Suppressor macrophage (primary cell): ENCODE data around the gene NRG3.

Source experiments
- DNase-seq, 4 experiments: peaks; one replicate each; pipeline ENCODE4 v3.0.0-alpha.2; 2020 to 2022

NRG3 gene

DNA sequence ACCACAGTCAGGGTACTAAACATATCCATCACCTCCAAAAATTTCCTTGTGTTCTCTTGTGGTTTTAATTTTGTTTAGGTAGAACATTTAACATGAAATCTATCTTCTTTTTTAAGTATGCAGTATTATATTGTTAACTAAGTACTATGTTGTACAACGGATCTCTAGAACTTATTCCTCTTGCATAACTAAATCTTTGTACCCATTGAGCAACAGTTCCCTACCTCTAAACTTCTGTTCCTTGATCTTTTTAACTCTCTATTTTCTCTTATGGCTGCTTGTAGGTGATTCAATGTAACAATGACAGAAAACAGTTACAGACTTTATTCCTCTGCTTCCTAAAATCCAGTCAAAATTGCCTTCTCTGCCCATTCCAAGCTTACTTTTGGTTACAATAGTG lies 9.9 kb downstream of the NRG3 start:
- no peak for DNase-seq

DNA sequence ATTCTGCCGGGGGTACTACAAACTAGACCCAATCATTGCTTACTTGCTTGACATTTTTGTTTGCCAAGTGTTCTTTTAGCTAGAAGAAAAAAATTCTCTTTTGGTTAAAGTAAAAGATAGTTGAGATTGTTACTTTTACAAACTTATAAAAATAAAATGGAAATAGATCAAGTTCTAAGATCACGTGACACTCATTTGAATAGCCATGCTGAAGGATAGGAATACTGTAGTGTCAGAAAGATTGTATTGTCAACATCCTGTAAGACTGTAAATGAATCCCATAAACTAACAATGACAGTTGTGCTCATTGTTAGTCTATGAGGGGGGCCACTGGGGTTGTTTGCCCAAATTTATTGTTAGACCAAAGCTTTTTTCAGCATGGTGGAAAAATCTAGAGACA lies 10.5 kb downstream of the NRG3 start:
- DNase-seq = no peak

DNA sequence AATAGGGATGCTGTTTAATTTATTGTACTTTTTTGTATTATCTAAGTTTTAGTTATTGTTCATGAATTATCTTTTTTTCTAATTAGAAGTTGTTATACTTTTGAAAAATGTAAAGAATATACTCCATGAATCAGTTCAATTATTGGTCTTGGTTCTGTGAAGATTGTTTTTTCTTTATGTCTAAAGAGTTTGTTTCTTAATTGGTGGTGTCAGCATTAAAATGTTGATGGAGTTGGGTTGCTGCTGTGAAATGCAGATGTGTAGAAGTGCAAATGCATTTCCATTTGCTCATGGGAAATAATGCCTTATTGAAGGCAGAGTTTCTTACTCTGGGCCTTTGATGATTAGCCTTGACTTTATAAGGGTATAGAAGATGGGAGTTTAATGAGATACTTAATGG lies 11.9 kb downstream of the NRG3 start:
- DNase-seq = no peak

DNA sequence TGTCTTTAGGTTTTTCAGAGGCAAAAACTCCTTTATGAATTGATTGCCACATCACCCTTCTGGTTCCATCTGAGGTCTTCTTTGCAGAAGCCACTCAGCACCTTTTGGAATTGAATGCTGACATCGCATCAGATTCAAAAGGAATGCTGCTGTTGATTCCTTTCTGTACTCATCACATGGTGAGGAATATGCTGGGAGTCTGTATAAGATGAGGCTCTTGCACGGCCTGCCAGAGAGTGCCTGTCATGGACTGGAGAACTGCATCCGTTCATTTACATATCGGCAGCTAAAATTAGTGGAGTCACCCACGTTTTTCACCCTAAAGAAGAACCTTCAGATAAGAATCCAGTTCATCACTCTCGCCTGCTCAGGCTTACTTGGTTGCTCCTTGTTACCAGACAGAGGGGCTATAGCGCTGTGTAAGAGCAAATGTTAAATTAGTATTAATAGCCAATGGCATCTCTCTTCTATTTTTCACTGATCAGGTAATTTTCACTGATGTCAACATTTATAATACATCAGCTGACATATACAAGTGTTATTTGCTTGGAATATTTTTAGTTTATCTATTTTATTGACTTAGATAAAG lies 14.3 kb downstream of the NRG3 start:
- no peak for DNase-seq

DNA sequence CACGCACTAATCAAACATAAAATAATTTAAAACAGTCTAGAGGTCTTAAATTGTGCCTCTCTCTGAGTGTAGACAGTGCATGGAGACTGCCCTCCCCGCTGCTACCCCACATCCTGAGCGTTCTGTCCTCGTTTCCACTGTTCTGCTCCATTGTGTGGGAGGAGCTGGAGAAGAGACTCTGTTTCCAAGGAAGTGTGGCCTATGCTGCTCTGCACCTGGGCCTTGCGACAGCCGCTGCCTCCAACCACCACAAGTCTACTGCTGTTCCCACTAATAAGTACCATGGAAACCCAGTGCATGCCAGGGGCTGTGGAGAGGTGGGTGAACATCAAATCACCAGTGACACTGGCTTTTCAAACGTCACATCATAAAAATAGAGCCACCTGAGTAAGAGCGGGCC lies 19.6 kb downstream of the NRG3 start:
- no peak for DNase-seq

DNA sequence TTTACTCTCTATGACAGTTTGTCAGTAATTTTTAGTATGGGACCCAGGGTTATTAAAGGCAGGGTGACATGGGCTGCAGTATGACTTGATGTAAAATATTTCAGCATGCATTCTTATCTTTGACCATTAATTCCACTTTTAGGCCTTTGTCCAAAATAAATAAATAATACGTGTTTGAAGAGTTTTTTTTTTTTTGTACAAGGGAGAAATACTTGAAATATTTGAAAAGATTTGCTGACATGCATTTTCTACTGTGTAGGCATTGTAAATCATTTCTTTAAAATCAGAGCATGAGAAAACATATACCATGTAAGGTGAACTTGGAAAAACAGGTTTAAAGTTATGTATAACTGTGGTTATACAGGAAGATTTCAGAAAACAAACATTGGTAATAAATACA lies 23.5 kb downstream of the NRG3 start:
- DNase-seq = no peak

DNA sequence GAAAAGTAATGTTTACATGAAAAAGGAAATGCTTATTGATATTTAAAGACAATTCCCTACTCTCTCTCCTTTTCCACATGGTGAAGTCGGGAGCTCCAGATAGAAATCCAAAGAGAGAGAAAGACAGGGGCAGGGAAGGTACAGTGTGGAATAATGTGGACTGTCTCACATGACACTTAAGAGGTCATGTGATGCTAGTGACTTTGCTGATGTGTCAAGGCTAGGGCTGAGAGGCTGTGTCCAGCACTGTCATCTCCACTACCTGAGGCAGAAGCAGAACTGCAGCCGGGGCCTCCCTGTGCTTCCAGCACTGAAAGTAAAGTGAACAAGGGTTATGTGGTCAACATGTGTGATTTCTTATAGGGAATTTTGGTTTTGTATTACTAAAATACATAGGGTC lies 26.0 kb downstream of the NRG3 start:
- no peak for DNase-seq

DNA sequence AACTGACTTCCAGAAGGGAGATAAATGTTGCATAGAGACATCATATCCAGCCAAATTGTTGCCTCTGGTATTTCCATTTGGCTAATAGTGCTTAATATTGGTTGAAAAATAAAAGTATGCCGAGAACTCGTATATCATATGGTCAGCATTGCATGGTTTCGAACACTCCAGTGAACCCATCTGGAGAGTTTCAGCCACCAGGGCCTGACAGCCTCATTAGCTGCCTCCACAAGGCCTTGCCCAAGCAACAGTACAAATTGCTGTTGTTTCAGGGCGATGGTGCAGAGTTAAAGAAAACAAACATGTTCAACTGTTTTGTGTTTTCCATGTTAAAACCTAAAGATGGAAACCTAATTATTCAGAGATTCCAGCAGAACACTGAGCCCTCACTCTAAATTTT lies 28.5 kb downstream of the NRG3 start:
- DNase-seq = no peak

DNA sequence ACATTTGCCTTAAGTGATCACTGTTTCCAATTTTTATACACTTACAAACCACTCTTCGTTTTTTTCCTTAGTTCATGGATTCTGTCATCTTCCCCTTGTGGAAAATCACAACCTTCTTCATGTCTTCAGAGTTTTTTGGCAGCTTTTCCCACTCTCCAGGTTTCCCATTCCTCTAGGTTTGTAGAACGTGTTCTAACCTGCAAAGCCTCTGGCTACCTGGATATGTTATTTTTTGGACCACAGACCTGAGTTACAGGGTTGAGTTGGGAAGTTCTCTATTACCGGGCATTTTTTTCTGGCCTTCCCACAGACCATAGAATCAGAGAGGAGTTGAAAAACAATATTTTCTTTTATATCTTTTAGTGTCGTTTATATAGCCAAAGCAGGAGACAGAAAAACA lies 30.2 kb downstream of the NRG3 start:
- no peak for DNase-seq

DNA sequence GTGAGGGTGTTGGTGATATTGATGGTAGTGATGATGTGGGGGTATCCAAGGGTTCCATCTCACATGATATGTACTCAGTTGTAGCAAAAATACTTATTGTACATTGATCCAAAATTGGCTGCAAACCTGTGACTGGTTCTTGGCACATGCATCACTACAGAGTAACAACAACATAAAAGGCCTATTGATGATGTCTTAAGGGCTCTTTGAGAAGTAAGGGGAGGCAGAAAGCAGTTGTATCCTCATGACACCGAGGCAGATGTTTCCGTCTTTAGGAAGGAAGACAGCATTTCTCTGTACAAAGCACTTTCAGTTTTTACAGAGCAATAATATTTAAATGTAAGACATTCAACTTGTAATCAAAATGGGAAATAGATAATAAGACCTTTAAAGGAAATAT lies 34.5 kb downstream of the NRG3 start:
- DNase-seq = no peak

DNA sequence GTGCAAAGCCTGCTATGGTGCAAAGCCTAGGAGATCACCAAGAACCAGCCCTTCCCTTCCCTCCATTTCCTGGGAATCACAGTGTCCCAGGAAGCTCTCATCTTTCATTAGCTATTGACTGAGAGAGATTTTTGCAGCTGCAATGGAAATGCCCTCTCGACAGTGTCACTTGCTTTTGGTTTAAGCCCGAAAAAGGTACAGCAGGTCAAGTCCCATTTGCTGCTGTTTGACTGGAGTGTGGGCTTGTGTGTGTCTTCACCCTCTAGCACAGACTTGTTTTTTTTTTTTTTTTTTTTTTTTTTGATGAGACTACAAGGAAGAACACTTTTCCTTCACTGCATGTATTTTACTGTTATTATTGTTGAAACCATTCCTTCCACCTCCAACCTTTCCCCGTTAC lies 36.3 kb downstream of the NRG3 start:
- no peak for DNase-seq

DNA sequence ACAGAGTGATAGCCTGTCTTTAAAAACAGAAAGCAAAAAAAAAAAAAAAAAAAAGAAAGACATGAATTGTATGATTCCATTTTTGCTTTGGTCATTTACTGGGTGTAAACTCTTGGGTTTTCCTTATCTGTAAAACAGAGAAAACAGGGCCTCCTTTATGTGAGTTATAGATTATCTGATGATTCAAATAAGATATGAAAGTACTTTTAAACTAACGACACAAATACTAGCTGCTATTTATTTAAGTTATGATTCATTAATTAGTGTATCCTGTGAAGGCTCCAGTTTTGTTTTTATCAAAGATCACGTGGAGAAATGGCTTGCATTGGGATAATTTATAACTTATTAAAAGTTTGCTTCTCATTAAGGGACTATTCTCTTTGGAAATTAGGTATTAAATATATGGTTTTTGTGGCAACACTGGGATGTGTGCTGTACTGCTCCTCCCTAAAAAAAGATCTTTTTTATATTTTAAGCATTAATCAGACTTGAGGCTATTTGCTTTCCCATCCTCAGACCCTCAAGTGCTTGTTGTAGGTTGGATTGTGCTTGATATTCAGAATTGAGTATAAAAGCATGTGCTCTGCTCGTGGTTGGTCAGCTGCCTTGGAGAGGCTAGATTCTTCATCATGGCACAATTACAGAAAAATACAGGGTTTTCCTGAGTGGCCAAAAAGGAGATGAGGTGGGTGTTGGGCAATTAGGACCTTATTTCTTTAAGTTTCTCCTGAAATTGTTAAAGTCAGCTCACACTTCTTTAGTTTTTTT lies 39.9 kb downstream of the NRG3 start:
- no peak for DNase-seq

DNA sequence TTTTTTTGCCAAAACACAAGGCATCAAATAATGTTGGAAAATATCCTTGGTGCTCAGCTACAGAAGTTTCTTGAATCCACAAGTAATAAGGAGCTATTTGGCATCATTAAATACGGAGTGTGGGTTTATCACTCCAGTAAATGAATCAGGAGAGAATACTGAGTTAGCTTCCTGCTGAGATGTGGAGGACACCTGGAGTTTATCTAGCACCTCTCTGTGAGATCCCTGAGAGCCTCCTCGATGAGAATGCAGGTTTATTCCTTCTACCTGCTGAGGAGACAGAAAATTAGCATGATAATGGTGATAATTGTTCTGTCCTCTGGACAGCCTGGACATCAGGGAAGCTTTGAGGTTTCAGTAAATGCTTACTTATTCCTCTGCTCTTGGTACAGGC lies 40.5 kb downstream of the NRG3 start:
- DNase-seq = no peak

DNA sequence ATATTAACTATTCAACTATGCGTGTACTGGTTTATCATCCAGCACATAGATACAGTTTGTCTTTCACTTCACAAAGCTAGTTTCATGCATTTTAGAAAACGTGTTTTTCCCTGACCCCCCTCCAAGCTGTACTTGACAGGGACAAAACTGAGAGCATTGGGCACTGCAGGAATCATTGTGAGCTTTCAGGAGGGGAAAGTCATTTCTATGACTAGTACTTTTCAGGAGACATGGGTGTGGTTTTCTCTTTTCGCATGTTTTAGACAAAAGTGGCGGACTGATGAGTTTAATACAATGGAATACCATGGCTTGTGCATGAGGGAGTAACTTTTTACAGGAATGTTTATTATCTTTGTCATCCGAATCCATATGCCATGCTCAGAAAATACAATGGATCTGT lies 42.7 kb downstream of the NRG3 start:
- DNase-seq = no peak

DNA sequence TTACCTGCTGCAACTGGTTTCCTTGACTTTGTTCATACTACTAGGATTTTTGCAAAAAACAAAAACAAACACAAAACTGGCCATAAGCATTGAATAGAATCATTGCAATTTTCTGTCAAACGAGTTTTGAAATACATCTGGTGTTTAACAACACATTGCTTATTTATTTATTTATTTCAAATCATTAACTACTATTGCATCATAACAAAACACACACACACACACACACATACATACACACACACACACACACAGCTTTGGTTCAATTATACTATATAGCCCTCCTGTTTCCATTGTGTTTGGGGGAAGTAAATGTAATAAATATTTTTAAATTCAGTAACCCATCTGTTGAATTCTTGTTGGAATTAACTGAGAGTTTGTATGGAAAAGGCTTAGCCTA lies 43.8 kb downstream of the NRG3 start:
- no peak for DNase-seq

DNA sequence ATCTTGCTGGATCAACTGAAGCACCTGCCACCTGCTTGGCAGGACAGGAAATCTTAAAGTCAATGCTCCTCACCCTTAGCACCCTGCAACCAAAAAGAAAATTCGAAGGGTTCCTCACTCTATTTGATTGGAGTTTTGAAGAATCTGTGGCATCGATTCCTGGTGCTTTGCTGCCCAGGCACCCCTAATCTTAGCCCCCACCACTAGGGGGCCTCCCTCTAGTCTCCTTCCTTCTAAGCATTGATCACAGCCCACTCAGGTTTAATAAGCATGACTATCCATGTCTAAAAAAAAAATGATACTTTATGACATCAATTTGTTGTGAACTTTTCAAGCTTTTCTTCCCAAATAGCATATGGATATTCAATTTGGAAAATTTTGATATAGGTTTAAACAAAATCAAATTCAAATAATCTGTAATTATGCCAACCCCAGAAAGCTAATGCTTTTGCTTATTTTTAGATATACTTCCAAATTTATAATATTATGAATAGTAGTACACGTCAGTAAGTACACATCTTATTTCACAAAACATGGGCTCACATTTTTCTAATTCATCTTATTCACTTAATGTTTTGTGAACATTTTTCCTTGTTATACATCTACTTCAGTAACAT lies 45.3 kb downstream of the NRG3 start:
- DNase-seq = peak in 3 of 4 experiments; percentile 2 to 31 (median 20)

DNA sequence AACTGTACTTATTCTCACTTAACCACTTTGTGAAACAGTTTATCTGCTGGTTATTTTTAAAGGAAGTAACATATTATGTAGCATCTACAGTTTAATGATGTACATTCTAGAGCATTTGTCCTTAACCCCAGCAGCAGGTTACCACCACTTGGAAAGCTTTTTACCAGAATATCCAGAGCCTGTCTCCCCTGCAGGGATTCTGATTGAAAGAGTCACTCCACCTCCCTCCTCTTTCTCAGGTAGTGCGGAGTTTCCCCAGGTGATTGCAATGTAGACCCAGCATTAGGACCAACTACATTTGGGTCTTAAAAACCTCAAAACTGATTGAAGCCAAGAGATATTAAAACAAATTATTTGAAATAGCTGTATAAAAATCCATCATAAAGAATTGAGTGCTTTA lies 53.1 kb downstream of the NRG3 start:
- DNase-seq = no peak

DNA sequence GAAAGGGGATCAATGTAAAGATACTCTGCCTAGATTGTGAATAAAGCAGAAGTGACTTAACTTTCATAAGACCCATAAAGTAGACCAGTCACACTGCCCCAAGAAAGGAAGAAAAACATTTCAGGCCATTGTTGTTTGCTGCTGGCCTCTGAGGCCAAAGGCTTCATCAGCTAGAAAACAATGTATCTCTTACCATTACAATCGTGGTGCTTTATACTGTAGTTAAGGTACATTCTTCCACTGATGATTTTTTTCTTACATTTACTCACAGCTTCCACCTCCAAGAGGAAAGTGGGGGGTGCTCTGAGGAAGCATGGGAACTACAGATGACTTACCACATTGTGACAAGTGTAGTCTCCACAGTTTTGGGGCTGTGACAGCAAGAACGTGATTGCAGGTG lies 68.6 kb downstream of the NRG3 start:
- DNase-seq = no peak

DNA sequence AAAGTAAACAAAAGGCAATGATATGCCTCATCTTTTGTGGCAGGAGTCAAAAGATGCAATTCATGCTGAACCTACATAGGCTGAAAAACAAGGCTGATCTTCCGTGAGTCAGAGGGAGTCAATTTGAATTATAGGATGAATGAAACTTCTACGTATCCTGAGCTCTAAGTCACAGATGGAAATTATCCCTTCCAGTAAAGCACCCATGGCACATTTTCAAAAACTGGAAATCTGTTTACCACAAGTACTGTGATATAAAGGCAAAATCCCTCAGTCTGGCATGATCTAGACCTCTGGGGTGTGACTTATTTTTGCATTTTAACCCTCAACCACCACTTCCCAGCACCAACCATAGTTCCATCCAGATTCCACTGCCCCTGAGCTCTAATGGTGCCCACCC lies 69.6 kb downstream of the NRG3 start:
- DNase-seq = no peak

DNA sequence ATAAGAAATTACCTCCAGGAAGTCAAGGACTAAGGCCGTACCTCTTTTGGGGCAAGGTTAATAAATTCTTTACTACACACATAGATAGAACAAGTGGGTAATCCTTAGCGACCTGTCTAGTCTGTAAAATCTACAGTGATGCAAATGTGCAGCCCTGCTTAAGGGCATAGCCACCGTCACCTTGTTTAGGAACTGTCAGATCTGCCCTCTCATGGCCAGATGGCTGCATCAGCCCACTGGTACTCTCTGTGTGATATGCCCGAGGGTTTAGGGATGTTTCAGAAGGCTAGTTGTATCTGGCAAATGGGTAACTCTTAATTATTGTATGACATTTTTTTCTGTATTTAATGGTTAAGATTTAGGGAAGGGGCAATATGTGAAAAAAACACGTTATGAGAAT lies 74.3 kb downstream of the NRG3 start:
- no peak for DNase-seq

DNA sequence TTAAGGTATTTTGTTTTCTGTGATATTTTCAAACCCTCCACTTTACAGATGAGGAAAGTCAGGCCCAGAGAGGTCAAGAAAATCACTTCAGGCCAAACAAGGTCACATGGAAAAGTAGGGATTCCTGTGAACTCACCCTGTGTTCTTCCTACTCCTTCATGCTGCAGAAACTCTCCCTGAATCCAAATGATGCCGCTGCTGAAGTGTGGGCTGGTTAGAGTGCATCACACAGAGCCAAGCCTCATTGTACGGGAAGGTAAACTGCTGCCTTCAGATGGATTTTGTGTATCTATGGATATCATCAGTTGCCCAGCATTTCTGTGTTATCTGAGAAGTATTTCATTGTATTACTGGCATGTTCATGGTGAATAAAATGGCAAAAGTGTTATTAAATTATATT lies 75.4 kb downstream of the NRG3 start:
- DNase-seq = no peak

DNA sequence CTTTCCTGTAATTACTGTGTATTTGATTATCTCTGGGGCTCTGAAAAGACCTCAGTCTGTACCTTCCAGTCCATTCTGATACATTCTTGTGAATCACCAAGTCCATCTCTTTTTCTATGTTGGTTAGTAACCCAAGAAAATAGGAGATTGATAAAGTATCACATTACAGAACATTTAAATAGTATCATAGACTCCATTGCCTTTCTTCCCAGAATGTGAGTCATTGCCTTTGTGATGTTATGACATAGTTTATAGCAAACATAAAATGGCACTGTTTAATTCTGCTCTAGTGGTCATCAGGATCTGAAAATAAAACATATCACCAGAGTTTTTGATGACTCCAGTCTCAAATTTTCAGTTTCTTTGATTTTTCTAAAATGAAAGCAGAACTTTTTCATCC lies 78.4 kb downstream of the NRG3 start:
- no peak for DNase-seq

DNA sequence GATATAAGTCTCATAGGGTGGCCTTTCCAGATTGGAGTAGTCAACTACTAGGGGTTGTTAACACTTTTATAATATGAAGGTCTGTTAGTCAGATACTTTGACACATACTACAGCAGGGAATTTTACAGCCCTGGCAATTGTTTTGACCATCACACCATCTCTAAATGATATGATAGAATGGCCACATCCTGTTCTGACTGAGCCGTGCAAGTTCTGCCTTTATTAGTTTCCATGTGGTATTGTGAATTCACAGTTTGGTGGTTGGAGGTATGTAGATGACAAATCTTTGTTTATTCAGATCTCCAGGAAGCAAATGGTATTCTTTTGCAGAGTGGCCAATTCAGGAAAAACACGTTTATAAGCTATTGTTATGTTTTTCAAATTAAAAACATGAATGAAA lies 83.0 kb downstream of the NRG3 start:
- DNase-seq = no peak

DNA sequence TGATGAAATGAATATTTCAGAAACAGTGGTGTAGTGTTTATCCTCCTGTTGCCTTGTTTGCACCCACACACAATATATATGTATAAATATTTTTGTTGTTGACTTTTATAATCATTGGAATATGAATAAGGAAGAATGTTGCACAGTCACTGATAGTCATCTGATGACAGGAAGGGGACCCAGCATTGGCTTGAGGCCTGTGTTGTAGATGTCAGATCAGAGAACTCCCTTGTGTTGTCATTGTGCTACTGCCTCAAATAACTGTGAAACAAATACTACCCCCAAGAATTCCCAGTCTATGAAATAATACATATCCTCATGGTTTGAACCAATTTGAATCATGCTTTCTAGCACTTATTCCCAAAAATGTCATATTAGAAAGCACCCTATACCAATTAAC lies 84.0 kb downstream of the NRG3 start:
- no peak for DNase-seq
